Activated gamma-delta T cell (primary cell): ENCODE data around the gene EXOC3.
"Not testable (repeated sequence)": the region's sequence is repeated elsewhere in the genome, so short reads cannot be mapped to it uniquely, and the experiment has no call there.

Experiments
- DNase-seq: peaks from one replicate; lab custom pipeline; 2025; lab: John Stamatoyannopoulos, UW

EXOC3 gene

DNA sequence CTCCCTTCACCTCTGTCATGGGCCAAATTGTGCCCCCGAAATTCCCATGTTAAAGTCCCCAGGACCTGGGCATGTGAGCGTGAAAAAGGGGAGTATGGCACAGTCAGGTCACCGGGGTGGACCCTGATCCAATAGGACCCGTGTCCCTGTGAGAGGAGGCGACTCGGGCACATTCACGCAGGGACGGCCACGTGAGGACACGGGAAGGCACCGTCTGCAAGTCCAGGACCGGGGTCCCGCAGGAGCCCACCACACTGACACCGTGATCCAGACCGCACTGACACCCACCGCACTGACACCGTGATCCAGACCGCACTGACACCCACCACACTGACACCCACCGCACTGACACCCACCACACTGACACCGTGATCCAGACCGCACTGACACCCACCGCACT, 43.6 kb downstream of the EXOC3 start:
- DNase-seq = not testable (repeated sequence)

DNA sequence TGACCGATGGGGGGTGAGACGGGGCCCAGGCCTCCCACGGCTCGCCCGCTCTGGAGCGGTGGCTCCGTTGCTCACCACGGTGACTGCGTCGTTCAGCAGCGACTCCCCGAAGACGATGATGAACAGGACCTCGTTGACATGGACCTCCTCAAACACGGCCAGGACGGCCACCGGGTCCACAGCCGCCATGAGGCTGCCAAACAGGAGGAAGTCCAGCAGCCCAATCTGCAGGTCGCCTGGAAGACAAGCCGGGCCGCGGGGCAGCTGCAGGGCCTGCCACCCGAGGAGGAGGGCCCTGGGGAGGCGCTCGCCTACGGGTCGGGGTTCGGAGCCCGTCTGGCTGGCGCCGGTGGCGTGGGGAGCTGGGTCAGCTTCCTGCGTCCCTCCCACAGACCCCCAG, 45.3 kb downstream of the EXOC3 start:
- DNase-seq = no peak

DNA sequence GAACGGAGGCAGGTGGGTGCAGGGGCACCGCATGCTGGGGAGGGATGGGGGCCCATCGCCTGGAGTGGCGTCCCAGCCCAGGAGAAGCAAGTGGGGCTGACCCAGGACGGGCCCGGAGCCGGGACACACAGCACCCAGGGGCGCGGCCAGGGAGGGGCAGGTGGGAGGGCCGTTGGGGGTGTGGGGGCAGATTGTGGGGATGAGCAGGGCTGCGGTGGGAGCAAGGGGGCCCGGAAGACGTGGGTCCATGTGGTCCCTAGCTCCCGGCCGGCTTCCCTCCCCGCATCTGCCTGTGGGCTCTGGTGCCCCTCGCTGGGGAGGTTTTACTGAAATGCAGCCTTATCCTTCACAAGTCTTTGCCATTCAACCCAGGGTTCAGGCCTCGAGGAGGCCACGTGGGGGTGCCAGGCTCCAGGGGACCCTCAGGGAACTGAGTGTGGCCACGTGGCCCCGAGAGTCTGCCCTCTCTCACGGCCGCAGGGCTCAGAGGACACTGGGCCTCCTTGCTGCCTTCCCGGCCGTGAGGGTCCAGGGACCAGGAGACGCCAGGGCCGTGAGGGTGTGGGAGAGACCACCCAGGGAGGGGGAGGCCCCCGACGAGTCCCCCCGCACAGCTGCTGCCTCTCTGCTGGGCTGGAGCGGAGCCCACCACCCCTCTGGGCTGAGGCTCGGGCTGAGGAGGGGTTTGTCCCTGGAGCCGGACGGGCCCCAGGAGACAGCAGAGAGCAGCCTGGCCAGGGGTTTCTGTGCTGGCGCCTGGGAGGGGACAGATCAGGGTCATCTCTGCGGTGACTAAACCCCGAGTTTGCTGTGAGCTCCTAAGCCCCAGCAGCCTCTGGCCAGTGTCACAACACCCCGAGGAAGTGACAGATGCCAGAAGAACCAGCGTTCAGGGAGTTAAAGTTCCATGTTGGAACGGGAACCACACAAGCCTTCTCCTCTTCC, 46.0 kb downstream of the EXOC3 start:
- DNase-seq = no peak

DNA sequence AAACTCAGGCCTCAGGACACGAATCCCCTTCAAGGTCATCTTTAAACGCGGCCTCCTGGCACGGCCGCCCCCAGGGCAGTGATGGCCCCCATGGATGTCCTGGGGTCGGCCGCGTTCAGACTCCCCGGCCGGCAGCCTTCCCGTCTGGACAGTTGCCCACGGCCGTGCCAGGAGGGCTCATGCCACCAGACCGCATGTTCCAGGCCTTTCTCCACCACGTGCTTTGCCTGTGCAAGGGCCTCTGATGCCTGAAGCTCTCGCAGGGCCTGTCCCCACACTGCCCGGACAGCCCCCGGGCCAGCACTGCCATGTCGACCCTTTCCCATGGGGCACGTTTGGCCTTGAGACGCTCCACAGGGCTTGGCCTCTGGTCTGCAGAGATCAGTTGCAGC, 46.7 kb downstream of the EXOC3 start:
- no peak for DNase-seq

DNA sequence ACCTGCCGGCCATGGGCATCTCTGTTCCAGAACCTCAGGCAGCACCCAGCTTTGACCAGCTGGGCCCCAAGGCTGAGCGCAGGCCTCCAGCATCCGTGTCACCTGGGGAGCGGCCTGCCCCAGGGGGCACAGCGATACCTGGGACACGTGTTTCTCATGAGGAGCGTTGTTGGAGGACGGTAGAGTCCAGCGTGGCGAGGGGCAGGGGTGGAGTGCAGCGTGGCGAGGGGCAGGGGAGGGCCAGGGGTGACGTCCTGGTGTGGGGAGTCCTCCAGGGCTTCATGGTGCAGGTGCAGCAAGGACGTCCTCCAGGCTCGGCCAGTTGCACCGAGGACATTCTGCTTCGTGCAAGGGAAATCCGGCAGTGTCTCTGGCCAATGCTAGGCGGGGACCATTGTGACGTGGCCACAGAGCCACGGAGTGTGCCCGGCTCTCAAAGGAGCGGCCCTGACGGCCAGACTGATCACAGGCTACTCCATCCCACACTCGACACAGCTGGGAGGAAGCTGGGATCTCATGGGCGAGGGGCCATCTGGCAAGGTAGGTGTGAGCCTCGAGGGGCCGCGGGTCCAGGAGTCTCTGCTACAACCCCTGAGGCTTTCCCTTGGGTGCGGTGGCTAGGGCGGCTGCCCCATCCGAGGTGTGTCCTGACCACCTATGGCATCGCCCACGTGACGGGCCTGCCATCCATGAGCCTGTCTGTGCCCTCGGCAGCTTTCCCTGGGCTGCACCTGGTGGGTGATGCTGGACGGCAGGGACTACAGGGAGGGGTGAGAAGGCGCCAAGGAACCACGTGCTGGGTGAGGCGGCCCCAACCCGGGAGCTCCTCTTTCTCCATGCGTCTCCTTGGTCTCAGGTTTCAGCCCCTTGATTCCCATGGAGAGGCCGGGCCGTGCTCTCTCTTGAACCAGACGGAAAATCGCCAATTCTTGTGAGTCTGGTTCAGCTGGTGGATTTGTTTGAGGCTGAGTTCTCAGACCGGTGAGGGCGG, 47.4 kb downstream of the EXOC3 start:
- DNase-seq = no peak

DNA sequence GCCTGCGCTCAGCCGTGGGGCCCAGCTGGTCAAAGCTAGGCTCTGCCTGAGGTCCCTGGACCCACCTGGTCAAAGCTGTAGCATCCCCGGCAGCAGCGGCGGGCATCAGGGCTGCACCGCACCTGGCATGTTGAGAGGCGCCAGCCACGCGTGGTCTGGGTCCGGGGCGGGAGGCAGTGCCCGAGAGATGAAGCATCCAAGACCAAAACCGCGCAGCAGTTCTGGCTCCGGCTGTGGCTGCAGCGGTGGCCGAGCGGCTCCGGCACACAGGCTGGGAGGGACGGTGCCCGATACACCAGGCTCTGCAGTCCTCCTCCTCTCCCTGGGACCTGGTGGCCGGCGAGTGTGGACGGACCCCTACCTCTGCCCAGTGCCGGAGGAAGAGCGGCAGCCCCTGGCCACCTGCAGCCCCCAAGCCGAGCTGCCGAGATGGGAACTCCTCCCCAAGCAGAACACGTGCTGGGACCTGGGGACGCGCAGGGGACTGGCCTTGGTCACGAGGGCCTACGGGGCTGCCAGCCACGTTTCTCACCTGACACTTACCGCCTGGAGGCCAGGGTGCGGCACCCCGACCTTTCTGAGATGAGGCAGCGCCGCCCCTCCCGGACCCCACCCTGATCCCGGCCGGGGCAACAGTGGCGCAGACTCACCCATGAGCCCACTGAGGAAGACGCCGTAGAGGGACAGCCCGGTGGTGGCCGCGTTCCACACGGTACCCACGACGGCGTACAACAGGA, 48.3 kb downstream of the EXOC3 start:
- DNase-seq = no peak

DNA sequence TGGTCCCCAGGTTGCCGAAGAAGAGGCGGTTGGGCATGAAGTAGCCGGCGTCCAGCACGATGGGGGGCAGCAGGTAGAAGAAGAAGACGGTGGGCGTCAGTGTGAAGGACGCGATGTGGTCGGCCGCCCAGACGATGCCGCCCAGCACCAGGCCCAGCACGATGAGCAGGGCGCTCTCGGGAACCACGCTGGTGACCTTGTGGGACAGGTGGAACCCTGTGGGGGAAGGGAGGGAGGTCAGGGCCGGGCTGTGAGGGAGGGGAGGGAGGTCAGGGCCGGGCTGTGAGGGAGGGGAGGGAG, 48.8 kb downstream of the EXOC3 start:
- no peak for DNase-seq

DNA sequence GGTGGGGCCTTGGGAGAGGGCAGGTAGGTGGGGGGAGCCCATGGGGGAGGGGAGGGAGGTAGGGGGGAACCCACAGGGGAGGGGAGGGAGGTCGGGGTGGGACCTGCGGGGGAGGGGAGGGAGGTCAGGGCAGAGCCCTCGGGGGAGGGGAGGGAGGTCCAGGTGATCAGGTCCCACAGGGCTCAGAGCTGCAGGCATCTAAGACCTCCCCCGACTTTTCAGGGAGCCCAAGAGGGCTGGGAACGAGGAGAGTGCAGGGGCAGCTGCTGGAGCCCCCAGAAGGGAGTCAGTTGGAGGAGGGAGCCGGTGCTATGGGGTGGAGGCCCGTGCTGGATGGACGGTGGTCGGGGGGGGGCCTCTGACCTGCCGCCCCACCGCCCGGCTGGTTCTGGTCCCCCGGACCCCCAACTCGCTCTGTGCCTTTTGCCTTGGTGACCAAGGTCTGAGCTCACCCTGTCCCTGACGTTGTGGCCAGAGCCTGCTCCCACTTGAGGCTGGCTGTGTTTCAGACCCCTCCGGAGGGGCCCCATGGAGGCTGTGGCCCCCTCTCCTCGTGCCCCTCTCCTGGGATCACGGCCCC, 49.4 kb downstream of the EXOC3 start:
- DNase-seq = no peak

DNA sequence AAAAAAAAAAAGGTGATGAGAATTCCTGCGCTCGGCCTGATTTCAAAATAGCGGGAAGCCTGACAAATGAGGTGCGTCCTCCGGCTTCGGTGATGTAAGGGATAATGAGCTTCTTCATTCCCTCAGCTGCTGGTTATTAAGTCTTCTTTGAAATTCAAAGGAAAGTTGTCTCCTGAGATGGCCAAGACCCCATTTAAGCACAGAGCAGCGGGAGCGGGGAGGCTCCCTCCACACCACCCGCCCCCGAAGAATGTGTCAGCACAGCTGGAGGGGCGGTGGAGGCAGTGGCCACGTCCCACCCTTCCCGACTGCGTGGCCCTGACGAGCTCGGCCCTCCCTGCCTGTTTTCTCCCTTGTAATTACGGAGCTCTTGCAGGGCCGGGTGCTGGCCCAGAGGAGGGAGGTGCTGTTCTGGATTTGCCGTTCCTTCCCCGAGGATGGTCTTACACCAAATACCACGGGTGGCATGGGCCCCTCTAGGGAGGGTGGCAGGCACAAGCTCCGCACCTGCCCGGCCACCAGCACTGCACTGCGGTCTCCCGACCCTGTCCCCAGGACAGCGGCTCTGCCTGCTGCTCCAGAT, 50.2 kb downstream of the EXOC3 start:
- no peak for DNase-seq

DNA sequence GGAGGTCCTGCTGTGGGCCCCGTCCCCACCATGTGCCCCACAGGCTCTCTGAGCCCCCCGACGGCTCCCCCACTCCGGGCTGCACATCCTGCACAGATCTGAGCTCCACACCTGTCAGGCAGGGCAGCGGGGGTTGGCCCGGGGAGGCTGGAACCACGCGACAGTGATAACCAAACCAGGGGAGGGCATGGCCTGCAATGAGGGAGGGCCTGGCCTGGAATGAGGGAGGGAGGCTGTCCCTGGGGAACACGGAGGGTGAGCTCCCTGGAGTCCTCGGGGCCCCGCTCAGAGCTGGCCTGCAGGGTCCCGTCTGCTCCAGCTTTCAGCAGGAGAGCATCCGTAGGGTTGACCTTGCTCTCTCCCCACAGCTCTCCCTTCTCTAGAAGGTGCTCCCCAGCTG, 50.8 kb downstream of the EXOC3 start:
- DNase-seq = no peak

DNA sequence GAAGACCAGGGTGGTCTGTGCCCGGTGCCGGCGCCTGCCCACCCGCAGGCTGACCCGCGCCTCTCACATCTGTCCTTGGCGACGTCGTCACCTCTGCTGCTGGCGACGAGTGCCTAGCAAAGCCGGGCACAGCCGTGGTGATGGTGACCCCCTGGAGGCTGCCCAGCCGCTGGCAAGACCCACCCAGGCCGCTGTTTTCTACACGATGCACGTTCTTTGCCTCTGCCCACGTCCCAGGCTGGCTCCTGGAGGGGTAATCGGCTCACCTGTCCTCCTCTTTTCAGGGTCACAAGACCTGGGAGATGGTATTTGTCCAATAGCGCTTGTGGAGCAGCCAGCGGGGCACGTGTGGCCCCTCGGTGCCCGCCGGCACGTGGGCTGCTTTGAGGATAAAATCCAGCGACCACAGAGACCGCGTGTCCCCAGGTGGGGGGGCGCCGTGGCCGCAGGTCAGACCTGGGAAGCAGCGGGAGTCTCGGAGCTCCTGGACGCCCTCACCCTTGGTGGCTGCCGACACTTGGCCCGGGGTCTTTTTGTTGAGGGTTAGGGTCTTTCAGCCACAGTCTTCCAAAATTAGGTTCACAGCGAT, 51.8 kb downstream of the EXOC3 start:
- no peak for DNase-seq

DNA sequence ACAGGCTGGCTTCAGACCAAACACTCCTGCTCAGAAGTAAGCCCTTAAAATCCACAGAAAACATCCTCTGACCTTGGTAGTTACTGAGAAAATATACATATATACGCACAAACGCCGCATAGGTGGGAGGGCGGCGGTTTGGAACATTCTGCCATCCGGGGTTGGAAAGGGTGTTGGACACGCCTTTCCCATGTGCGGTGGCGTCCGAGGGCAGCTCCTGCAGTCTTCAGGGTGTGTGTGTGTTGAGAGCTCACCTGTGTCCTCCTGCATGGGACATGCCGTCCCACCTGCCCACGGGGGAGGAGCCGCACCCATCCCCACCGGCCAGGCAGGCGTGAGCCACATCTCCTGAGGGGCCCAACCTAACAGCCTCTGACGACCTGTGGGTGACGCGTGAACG, 53.1 kb downstream of the EXOC3 start:
- no peak for DNase-seq

DNA sequence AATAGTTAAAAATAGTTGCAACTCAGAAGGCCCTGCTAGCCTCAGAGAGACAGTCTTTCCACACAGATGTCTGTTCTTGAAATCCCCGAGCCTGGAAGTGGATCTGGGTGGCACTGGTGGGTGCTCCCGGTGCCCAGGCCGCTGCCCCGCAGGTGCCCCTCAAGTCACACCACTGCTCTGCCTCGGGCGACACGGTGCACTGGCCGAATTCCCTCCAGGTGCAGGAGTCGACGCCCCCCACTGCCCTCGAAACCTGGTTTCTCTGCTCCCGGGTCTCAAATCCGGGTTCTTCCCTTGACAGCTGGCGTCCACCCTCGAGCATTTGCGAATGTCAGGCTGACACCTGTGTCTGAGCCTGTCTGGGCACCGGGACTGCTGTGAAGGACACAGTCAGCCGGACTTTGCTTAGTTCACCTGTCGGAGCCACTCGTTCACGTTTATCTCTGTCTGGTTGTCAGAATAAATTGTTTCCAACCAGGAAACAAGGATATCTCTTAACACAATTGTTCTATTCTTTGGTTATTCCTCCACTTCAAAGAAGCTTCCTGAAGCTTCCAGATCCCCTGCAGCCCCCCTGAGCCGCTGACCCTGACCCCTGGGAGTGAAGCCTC, 54.2 kb downstream of the EXOC3 start:
- no peak for DNase-seq

DNA sequence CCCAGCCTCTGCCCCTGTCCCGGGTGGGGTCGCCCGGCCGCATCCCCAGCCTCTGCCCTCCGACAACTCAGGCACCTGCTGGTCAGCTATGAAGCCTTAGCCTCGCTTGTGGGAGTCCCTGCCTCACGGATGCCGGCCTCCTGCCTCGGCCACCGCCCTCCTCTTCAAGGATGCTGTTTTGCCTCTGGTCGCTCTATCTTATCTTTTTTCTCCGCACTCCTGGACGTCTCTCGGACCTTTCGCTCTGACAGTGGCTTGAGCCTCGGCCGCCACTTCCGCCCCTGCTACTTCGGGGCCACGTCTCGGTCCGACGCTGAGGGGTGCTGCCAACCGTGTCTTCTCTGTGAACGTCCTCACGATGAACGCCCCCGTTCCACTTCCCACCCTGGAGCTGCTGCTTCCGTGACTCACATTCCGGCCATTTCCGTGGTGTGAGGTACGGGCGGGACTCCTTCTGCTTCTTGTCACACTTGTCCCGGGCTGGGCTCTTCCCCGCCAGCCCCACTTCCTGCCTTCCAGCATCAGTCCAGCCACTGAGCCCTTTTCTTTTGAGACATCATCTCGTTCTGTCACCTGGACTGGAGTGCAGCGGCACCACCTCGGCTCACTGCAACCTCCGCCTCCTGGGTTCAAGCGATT, 55.0 kb downstream of the EXOC3 start:
- no peak for DNase-seq

DNA sequence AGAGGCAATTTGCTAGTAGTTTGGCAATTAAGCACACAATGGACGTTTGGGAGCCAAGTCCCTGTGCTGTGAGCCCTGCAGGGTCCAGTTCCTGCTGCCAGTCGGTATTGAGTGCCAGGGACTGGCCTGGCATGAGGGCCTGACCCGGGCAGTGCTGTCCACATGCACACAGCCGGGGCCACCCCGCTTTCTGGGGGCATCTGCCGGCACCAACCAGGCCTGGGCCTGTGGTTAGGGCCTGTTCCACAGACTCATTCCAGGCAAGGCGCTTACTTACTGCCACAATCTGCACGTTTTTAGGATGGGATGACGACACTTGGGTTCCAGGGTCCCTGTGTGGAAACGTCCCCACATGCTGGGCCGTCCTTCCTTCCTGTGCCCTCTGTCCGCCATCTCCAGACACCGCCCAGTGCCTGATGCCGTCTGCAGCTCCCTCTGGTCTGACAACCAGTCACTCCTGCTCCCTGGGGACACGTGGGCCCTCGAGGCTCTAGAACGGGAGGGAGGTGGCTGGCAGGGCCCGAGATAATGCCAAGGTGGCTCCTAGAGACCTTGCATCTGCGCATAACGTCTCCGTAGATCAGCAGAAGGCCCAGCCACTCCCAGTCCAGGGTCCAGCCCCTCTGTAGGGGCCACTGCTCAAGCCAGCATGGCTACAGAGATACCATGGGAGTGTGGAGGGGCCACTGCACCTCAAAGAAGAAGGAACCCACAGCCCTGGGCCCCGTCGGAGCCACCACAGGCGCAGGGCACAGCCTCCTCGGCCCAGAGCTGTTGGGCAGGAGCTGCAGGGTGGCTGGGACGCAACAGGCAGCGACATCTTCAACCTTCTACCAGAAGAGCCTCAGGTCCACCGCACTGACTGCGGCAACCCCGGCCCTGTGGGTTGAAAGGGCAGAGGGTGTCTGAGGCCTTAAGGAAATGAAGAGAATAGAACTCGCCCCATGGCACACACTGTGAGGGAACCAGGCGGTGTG, 56.5 kb downstream of the EXOC3 start:
- DNase-seq = no peak

DNA sequence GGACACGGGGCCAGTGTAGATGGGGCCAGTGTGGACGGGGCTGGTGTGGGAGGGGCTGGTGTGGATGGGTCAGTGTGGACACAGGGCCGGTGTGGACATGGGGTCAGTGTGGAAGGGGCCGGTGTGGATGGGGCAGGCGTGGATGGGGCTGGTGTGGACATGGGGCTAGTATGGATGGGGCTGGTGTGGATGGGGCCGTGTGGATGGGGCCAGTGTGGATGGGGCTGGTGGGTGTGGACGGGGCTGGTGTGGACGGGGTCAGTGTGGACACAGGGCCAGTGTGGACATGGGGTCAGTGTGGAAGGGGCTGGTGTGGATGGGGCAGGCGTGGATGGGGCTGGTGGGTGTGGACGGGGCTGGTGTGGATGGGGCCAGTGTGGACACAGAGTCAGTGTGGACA, 57.5 kb downstream of the EXOC3 start:
- no peak for DNase-seq

DNA sequence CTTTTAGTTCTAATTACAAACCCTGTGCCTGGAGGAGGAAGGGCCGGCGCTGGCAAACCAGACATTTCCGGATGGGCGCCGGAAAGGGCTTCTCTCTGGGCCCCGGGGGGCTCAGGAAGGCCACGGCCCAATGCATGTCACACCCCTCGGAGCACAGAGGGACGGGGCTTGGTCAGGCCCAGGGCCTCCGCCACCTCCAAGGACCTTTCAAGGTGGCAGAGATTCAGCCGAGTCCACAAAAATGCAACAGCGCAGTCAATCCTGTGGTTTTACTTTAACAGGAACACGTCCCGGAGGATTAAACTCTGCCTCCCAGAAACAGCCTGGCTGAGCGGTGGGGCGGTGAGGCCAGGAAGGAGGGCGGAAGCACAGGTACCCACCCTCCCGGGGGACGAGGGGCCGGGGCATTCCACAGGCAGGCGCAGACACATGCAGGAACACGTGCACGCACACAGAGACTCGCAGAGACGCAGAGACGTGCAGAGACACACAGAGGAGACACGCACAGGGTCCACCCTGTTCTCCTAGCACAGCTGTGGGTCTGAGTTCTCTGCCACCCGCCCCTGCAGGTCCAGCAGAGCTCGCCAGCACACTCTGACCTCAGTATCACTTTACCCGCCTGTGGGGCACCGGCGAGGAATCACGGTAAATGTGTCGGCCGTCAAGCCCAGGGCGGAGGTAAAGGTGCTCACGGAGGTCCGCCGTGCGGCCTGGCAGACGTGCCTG, 58.3 kb downstream of the EXOC3 start:
- no peak for DNase-seq

DNA sequence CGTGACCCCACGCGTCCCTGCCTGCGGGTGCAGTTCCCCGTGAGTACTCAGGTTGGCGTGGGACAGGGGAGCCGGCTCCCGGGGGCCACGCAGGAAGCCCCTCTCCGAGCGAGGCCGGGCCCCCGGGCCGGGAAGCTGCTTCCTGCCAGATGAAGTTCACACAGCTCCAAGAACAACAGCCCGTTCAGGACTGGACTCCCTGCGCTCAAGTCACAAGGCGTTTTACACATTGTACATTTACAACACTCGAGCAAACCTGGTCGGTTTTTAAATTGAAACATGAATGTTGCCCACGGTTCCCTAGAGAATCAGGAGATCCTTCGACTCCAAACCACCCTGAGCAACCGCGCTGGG, 58.8 kb downstream of the EXOC3 start:
- DNase-seq = no peak
